ENCODE measurements around the gene NEUROD4. TPM values are rescaled to one million over a fixed set of nuclear protein-coding genes. Genes with fewer than 3 reads are reported as not detected.

NEUROD4 gene
- total and polyA plus RNA-seq, 2 experiments from 2014 or later, result not detected

GRCh38 chr12:55034218-55034617 is 14.4 kb downstream of the NEUROD4 start:
- H3K4me2 ChIP-seq, result no peak overlapping the region
- H3K27me3 ChIP-seq, result peaks cover 13% of the 10 kb centered on the region
- no peaks in the 10 kb centered on the region for H3K4me1 ChIP-seq (ENCODE audit: insufficient read depth)
- no peaks in the 10 kb centered on the region for H3K9me3 ChIP-seq (ENCODE audit: low read depth)
- TF ChIP-seq EZH2phosphoT487 (IDR thresholded peaks at IDR 0.05; ENCODE audit: low read depth, severe bottlenecking, unreplicated experiment), result no peak
- no peak for TF ChIP-seq EZH2 (IDR thresholded peaks at IDR 0.05; ENCODE audit: borderline replicate concordance)
- DNase-seq (ENCODE audit: low spot score), result no peak
- H3K4me3 ChIP-seq, result no peak overlapping the region
- no peak overlapping the region for H3K27ac ChIP-seq
- H3K36me3 ChIP-seq (replicated peaks; ENCODE audit: insufficient read depth, low read depth), result no peaks in the 10 kb centered on the region
- 69% methylated on average over 6 of the region's 6 CpGs for WGBS (ENCODE audit: low lambda C conversion rate, missing lambda C conversion rate)
- H3K79me2 ChIP-seq, result no peaks in the 10 kb centered on the region
- no peak overlapping the region for H2AFZ ChIP-seq
- H4K20me1 ChIP-seq (ENCODE audit: insufficient read depth, poor library complexity, severe bottlenecking), result no peaks in the 10 kb centered on the region
- no peaks in the 10 kb centered on the region for H3K9me2 ChIP-seq (replicated peaks; ENCODE audit: insufficient read depth)

DNA sequence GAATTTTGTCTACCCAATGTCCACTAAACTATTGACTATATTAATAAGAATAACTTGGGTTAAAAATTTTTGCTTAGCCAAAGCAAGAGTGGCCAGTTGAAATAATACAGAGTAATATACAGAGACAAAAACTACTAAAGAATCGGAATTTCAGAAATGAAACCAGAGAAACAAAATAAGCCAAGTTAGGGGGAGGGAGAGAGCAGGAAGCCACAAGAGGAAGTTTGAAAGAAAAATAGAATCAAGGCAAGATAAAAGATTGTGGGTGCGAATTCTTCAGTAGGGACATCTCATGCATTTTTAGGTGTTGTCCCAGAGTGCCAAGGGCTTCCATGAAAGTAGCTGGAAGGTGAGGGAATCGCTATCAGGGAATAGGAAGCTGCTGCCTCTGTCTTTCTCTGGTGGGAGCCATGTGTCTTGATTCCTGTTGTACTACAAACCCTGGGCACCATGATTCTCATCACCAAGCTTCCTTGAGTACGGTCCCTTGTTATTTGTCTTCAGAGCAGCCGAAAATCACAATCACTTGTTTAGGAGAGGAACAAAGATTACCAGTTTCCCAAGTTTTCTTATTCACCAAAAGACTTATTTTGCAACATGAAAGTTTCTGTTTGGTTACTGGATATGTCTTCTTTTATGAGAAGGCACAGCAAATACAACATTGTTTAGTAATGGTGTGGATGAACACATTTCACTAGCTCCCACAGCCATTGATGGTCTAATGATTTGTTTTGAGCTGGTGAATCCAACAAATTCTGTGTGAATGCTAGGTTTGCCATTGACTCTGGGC is 16.7 kb downstream of the NEUROD4 start:
- Histone ChIP-seq H3K27ac (no peak overlapping the region), H4K20me1 (ENCODE audit: insufficient read depth, poor library complexity, severe bottlenecking) (no peaks in the 10 kb centered on the region), H2AFZ (no peak overlapping the region), H3K4me2 (no peak overlapping the region), H3K79me2 (no peaks in the 10 kb centered on the region), H3K36me3 (replicated peaks; ENCODE audit: insufficient read depth, low read depth) (no peaks in the 10 kb centered on the region), H3K9me2 (replicated peaks; ENCODE audit: insufficient read depth) (no peaks in the 10 kb centered on the region), H3K4me3 (no peak overlapping the region), H3K9me3 (ENCODE audit: low read depth) (no peaks in the 10 kb centered on the region), H3K4me1 (ENCODE audit: insufficient read depth) (no peaks in the 10 kb centered on the region), H3K27me3 (peaks cover 19% of the 10 kb centered on the region)
- WGBS (ENCODE audit: low lambda C conversion rate, missing lambda C conversion rate), result 96% methylated on average over 5 of the region's 5 CpGs
- DNase-seq (ENCODE audit: low spot score), result no peak
- no peak for TF ChIP-seq EZH2 (IDR thresholded peaks at IDR 0.05; ENCODE audit: borderline replicate concordance)
- TF ChIP-seq EZH2phosphoT487 (IDR thresholded peaks at IDR 0.05; ENCODE audit: low read depth, severe bottlenecking, unreplicated experiment), result no peak
- no peak for TF ChIP-seq CTCF (IDR thresholded peaks at IDR 0.05; ENCODE audit: poor library complexity)

DNA sequence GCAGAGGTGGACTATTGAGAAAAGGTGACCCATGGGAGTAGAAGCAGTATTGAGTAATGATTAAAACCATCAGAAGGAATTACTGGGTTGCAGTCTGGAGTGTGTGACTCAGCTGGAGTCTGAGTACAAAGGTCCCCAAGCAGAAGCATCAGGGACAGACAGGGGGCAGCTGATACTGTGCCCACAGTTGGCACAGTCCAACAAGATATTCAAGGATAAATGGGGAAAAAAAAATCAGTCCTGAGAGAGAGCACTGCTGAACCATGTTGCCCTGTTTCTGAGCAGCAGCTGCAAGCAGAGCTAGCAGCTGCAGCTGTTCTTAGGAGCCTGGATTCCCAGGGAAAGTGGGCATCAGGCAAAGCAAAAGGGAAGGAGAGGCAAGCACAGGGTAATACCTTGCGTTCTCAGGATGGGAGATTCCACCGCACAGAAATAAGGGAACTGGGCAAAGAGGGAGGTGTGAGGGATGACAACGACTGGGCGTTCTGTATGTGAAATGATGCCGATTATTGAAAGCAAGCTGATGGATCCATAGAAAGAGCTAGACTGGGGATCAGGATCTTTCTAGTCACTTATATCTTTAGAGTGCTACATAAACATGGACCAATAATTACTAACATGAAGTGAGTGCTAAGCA is 17.7 kb downstream of the NEUROD4 start:
- no peaks in the 10 kb centered on the region for H3K4me1 ChIP-seq (ENCODE audit: insufficient read depth)
- no peaks in the 10 kb centered on the region for H3K9me3 ChIP-seq (ENCODE audit: low read depth)
- no peak overlapping the region for H3K27ac ChIP-seq
- H3K4me3 ChIP-seq, result no peak overlapping the region
- WGBS (ENCODE audit: low lambda C conversion rate, missing lambda C conversion rate), result 92% methylated on average over 5 of the region's 5 CpGs
- peaks cover 27% of the 10 kb centered on the region for H3K27me3 ChIP-seq
- no peaks in the 10 kb centered on the region for H3K9me2 ChIP-seq (replicated peaks; ENCODE audit: insufficient read depth)
- peak; percentile 9 for DNase-seq (ENCODE audit: low spot score)
- no peaks in the 10 kb centered on the region for H3K79me2 ChIP-seq
- no peaks in the 10 kb centered on the region for H3K36me3 ChIP-seq (replicated peaks; ENCODE audit: insufficient read depth, low read depth)
- no peak overlapping the region for H2AFZ ChIP-seq
- no peak overlapping the region for H3K4me2 ChIP-seq
- TF ChIP-seq CTCF (IDR thresholded peaks at IDR 0.05; ENCODE audit: poor library complexity) (no peak), EZH2phosphoT487 (IDR thresholded peaks at IDR 0.05; ENCODE audit: low read depth, severe bottlenecking, unreplicated experiment) (no peak), EZH2 (IDR thresholded peaks at IDR 0.05; ENCODE audit: borderline replicate concordance) (no peak)
- no peaks in the 10 kb centered on the region for H4K20me1 ChIP-seq (ENCODE audit: insufficient read depth, poor library complexity, severe bottlenecking)
